ENCODE data around the gene PLPPR5.

DNA sequence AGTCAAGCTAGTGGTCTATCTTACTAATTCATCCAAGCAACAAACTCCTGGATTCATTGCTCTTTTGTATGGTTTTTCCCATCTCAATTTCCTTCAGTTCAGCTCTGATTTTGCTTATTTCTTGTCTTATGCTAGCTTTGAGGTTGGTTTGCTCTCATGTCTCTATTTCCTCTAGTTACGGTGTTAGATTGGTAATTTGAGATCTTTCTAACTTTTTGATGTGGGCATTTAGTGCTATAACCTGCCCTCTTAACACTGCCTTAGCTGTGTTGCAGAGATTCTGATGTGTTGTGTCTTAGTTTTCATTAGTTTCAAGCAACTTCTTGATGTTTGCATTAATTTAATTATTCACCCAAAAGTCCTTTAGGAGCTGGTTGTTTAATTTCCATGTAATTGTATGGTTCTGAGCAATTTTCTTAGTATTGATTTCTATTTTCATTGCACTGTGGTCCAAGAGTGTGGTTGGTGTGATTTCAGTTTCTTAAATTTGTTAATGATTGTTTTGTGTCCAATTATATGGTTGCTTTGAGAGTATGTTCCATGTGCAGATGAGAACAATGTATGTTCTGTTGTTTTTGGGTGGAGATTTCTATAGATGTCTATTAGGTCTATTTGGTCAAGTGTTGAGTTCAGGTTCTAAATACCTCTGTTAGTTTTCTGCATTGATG, 154.6 kb downstream of the PLPPR5 start:
- TF ChIP-seq RFX5 (IDR thresholded peaks at IDR 0.05; ENCODE audit: low read depth, low read length) (no peak), MAFK (IDR thresholded peaks at IDR 0.05; ENCODE audit: low read depth, low read length) (no peak), CTCF (conservative IDR thresholded peaks at IDR 0.05; ENCODE audit: low read depth, low read length) (no peak), CEBPB (IDR thresholded peaks at IDR 0.05; ENCODE audit: low read depth, low read length) (no peak), POLR2A (IDR thresholded peaks at IDR 0.05; ENCODE audit: low read depth, low read length) (no peak), RAD21 (IDR thresholded peaks at IDR 0.05; ENCODE audit: low read length) (no peak), RCOR1 (IDR thresholded peaks at IDR 0.05; ENCODE audit: insufficient replicate concordance, low read length) (no peak), BHLHE40 (IDR thresholded peaks at IDR 0.05; ENCODE audit: low read depth, low read length) (no peak), USF2 (IDR thresholded peaks at IDR 0.05; ENCODE audit: low read depth, low read length) (no peak), MXI1 (IDR thresholded peaks at IDR 0.05; ENCODE audit: borderline replicate concordance, low read depth, low read length) (no peak), SMC3 (IDR thresholded peaks at IDR 0.05; ENCODE audit: low read depth, low read length) (no peak), FOS (IDR thresholded peaks at IDR 0.05; ENCODE audit: low read depth, low read length) (no peak), NFE2L2 (IDR thresholded peaks at IDR 0.05; ENCODE audit: low read depth, low read length) (no peak)
- TF ChIP-seq, protein P1, sequence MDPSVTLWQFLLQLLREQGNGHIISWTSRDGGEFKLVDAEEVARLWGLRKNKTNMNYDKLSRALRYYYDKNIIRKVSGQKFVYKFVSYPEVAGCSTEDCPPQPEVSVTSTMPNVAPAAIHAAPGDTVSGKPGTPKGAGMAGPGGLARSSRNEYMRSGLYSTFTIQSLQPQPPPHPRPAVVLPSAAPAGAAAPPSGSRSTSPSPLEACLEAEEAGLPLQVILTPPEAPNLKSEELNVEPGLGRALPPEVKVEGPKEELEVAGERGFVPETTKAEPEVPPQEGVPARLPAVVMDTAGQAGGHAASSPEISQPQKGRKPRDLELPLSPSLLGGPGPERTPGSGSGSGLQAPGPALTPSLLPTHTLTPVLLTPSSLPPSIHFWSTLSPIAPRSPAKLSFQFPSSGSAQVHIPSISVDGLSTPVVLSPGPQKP (IDR thresholded peaks at IDR 0.05; ENCODE audit: borderline replicate concordance, low read depth, low read length) = no peak
